ENCODE data around the gene EPB41L3.

GRCh38 chr18:5532066-5532465 is 11.7 kb downstream of the EPB41L3 start:
- TF ChIP-seq, protein P1, sequence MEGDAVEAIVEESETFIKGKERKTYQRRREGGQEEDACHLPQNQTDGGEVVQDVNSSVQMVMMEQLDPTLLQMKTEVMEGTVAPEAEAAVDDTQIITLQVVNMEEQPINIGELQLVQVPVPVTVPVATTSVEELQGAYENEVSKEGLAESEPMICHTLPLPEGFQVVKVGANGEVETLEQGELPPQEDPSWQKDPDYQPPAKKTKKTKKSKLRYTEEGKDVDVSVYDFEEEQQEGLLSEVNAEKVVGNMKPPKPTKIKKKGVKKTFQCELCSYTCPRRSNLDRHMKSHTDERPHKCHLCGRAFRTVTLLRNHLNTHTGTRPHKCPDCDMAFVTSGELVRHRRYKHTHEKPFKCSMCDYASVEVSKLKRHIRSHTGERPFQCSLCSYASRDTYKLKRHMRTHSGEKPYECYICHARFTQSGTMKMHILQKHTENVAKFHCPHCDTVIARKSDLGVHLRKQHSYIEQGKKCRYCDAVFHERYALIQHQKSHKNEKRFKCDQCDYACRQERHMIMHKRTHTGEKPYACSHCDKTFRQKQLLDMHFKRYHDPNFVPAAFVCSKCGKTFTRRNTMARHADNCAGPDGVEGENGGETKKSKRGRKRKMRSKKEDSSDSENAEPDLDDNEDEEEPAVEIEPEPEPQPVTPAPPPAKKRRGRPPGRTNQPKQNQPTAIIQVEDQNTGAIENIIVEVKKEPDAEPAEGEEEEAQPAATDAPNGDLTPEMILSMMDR (IDR thresholded peaks at IDR 0.05) = no peak
- no peak for TF ChIP-seq POLR2A (IDR thresholded peaks at IDR 0.05; ENCODE audit: low read depth)
- TF ChIP-seq EP300 (IDR thresholded peaks at IDR 0.05) = no peak

All from esophagus muscularis mucosa (tissue), 4 donors.